Calu3 (cell line): ENCODE measurements around the gene ABI2. TPM values are rescaled to one million over a fixed set of nuclear protein-coding genes. Genes with fewer than 3 reads are reported as not detected.

Source experiments
- BruUV-seq: library from RNA; stranded (reverse); fragments of 400-500 nt; replicated peaks from 2 replicates; lab custom pipeline; 2021; lab: Mats Ljungman, UMichigan
- CTCF ChIA-PET: fragments of 300-600 bp; sonication (Branson Sonifier 250); formaldehyde crosslinking; loops from one replicate; lab custom pipeline; 2022; ENCODE audit warnings: antibody characterized with exemption; lab: Charles Lee
- DNase-seq: peaks from one replicate; pipeline ENCODE4 v3.0.0; 2022
- H3K27ac Mint-ChIP-seq: one replicate; pipeline ENCODE4 v1.8.0; 2022; ENCODE audit warnings: mixed read lengths; ENCODE audit not compliant: unreplicated experiment
- H3K27me3 Mint-ChIP-seq: one replicate; pipeline ENCODE4 v1.8.0; 2022; ENCODE audit warnings: mixed read lengths; ENCODE audit not compliant: unreplicated experiment
- H3K36me3 Mint-ChIP-seq: one replicate; pipeline ENCODE4 v1.8.0; 2022; ENCODE audit warnings: mild to moderate bottlenecking, moderate library complexity, mixed read lengths; ENCODE audit not compliant: insufficient read depth, unreplicated experiment
- H3K4me1 Mint-ChIP-seq: one replicate; pipeline ENCODE4 v1.8.0; 2022; ENCODE audit warnings: mild to moderate bottlenecking, low read depth, mixed read lengths; ENCODE audit not compliant: unreplicated experiment
- H3K4me3 Mint-ChIP-seq: one replicate; pipeline ENCODE4 v1.8.0; 2022; ENCODE audit warnings: mild to moderate bottlenecking, low read depth, moderate library complexity, mixed read lengths; ENCODE audit not compliant: unreplicated experiment
- H3K9me3 Mint-ChIP-seq: one replicate; pipeline ENCODE4 v1.8.0; 2022; ENCODE audit warnings: low read depth, mixed read lengths; ENCODE audit not compliant: unreplicated experiment
- CTCF ChIP-seq: fragments of 200-600 bp; IDR thresholded peaks from one replicate; pipeline ENCODE4 v1.8.0; 2022; ENCODE audit warnings: antibody characterized with exemption; ENCODE audit not compliant: unreplicated experiment
- intact Hi-C: fragments of 100-400 bp; cut with micrococcal nuclease; formaldehyde crosslinking; loops from one replicate; pipeline ENCODE4 v1.10.0; 2022; ENCODE audit not compliant: unreplicated experiment
- total RNA-seq: library from RNA; stranded (reverse); gene quantifications from 2 replicates; pipeline ENCODE4 v1.2.3, GENCODE V29; 2022

The ABI2 gene
- total RNA-seq, 1 experiment from 2014 or later: 79.6 TPM

DNA sequence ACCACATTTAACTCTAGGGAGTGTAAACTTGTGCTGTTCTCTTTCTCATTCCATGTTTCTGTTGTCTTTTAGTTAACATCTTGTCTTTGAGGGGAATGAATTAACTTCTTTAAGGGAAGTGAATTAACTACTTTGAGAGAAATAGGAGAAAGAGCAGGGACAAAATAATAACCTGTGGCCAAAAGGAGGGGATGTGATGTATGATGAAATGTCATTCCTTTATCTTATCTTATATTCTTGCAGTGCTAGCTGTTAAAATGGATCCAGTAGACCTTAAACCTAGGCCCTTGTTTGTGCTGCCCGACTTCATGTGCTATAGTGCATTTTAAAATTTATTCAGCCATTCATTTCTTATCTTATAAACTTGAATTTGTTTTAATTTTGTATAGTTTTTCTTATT, 18.4 kb downstream of the ABI2 start:
- intact Hi-C loops: no loop called here
- DNase-seq: no peak
- no peaks in the 10 kb centered on the region for H3K4me1 Mint-ChIP-seq
- H3K27ac Mint-ChIP-seq: no peak overlapping the region
- CTCF ChIA-PET: no interaction called here
- BruUV-seq: no TSS peak
- TF ChIP-seq CTCF: no peak
- H3K36me3 Mint-ChIP-seq: peaks cover 8% of the 10 kb centered on the region
- no peak overlapping the region for H3K4me3 Mint-ChIP-seq
- H3K9me3 Mint-ChIP-seq: no peaks in the 10 kb centered on the region
- no peaks in the 10 kb centered on the region for H3K27me3 Mint-ChIP-seq

DNA sequence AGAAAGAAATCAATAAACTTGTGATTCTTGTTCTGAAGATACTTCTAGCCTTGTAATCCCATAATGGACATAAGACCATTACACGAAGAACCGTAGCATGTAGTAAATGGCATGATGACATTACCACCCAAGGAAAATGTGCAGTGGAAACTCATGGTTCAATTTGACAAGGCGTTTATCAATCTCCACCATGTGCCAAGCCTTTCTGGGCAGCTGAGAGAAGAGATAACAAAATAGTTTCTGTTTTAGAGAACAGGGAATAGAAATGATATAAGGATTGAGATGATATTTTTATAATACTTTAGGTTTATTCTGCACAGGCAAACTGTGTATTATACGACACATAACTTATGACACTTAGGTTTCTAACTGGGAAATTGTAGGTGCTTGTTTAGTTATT, 19.2 kb downstream of the ABI2 start:
- TF ChIP-seq CTCF: no peak
- no peak overlapping the region for H3K4me3 Mint-ChIP-seq
- H3K9me3 Mint-ChIP-seq: no peaks in the 10 kb centered on the region
- peaks cover 8% of the 10 kb centered on the region for H3K36me3 Mint-ChIP-seq
- CTCF ChIA-PET: no interaction called here
- no peaks in the 10 kb centered on the region for H3K27me3 Mint-ChIP-seq
- intact Hi-C loops: no loop called here
- no TSS peak for BruUV-seq
- no peak overlapping the region for H3K27ac Mint-ChIP-seq
- DNase-seq: no peak
- no peaks in the 10 kb centered on the region for H3K4me1 Mint-ChIP-seq

- no peak overlapping the region for H3K4me3 Mint-ChIP-seq
These were observed 24.5 kb downstream of the ABI2 start for GRCh38 chr2:203352604-203353255.

GRCh38 chr2:203354966-203355365, 26.8 kb downstream of the ABI2 start:
- DNase-seq: no peak
- intact Hi-C loops: no loop called here
- H3K4me1 Mint-ChIP-seq: peaks cover 1% of the 10 kb centered on the region
- no peaks in the 10 kb centered on the region for H3K9me3 Mint-ChIP-seq
- peaks cover 12% of the 10 kb centered on the region for H3K36me3 Mint-ChIP-seq
- CTCF ChIA-PET: no interaction called here
- BruUV-seq: no TSS peak
- no peaks in the 10 kb centered on the region for H3K27me3 Mint-ChIP-seq
- no peak overlapping the region for H3K4me3 Mint-ChIP-seq
- no peak overlapping the region for H3K27ac Mint-ChIP-seq
- TF ChIP-seq CTCF: no peak

More at GRCh38 chr2:203352604-203353255, 24.5 kb downstream of the ABI2 start:
- no peak for TF ChIP-seq CTCF
- DNase-seq: no peak
- Mint-ChIP-seq H3K9me3 (no peaks in the 10 kb centered on the region), H3K36me3 (peaks cover 12% of the 10 kb centered on the region), H3K27me3 (no peaks in the 10 kb centered on the region), H3K4me1 (no peaks in the 10 kb centered on the region), H3K27ac (no peak overlapping the region)
- CTCF ChIA-PET: no interaction called here
- intact Hi-C loops: no loop called here
- no TSS peak for BruUV-seq
